ENCODE measurements around the gene GNG12.

GRCh38 chr1:67664048-67664447 lies 169.2 kb downstream of the GNG12 start:
- no peak for TF ChIP-seq POLR2A (IDR thresholded peaks at IDR 0.05)
- no peak for TF ChIP-seq EP300 (IDR thresholded peaks at IDR 0.05)
- TF ChIP-seq POLR2AphosphoS5 (IDR thresholded peaks at IDR 0.05) = no peak
- no peak for TF ChIP-seq CTCF (IDR thresholded peaks at IDR 0.05)
